HG02798 (cell line): ENCODE results near the gene SMARCB1.
"Not testable (repeated sequence)": the region's sequence is repeated elsewhere in the genome, so short reads cannot be mapped to it uniquely, and the experiment has no call there.

Experiments
- ATAC-seq: cut with Tn5 transposase; IDR thresholded peaks from one replicate; pipeline ENCODE4 v1.9.1; 2021; ENCODE audit warnings: mild to moderate bottlenecking; ENCODE audit not compliant: unreplicated experiment, poor library complexity

SMARCB1 gene

GRCh38 chr22:23860187-23860586 lies 73.4 kb downstream of the SMARCB1 start:
- ATAC-seq, result not testable (repeated sequence)

GRCh38 chr22:23862103-23862502 lies 75.3 kb downstream of the SMARCB1 start:
- ATAC-seq, result no peak

GRCh38 chr22:23864499-23865154 lies 77.9 kb downstream of the SMARCB1 start:
- not testable (repeated sequence) for ATAC-seq

GRCh38 chr22:23868580-23868979 lies 81.8 kb downstream of the SMARCB1 start:
- no peak for ATAC-seq

- ATAC-seq, result no peak
Observed at GRCh38 chr22:23874871-23875270, 88.1 kb downstream of the SMARCB1 start.

- ATAC-seq, result no peak
Observed at GRCh38 chr22:23875801-23876200, 89.0 kb downstream of the SMARCB1 start.

GRCh38 chr22:23877566-23877965 lies 90.8 kb downstream of the SMARCB1 start:
- no peak for ATAC-seq

GRCh38 chr22:23878219-23878618 lies 91.5 kb downstream of the SMARCB1 start:
- ATAC-seq, result no peak

GRCh38 chr22:23882370-23882769 lies 95.6 kb downstream of the SMARCB1 start:
- ATAC-seq, result no peak

- no peak for ATAC-seq
Observed at GRCh38 chr22:23883658-23884057, 96.9 kb downstream of the SMARCB1 start.

GRCh38 chr22:23884140-23884539 lies 97.4 kb downstream of the SMARCB1 start:
- ATAC-seq, result no peak
